Chondrocyte (in vitro differentiated cells): ENCODE data around the gene MEA1. TPM values are rescaled to one million over a fixed set of nuclear protein-coding genes. Genes with fewer than 3 reads are reported as not detected.

ENCODE experiments used
- DNase-seq: peaks from one replicate; pipeline ENCODE4 v3.0.0; 2021; ENCODE audit warnings: mixed read lengths, low spot score
- H3K27ac Mint-ChIP-seq: one replicate; pipeline ENCODE4 v1.8.0; 2021; ENCODE audit warnings: mild to moderate bottlenecking, moderate library complexity, mixed read lengths; ENCODE audit not compliant: unreplicated experiment
- H3K27me3 Mint-ChIP-seq: 2 replicates; pipeline ENCODE4 v1.8.0; 2021; ENCODE audit warnings: low read depth, mixed read lengths
- H3K36me3 Mint-ChIP-seq: 2 replicates; pipeline ENCODE4 v1.8.0; 2021; ENCODE audit warnings: low read depth, mixed read lengths
- H3K4me1 Mint-ChIP-seq: 2 replicates; pipeline ENCODE4 v1.8.0; 2021; ENCODE audit warnings: low read depth, mild to moderate bottlenecking, mixed read lengths
- H3K4me3 Mint-ChIP-seq: one replicate; pipeline ENCODE4 v1.8.0; 2021; ENCODE audit warnings: mild to moderate bottlenecking, moderate library complexity, mixed read lengths; ENCODE audit not compliant: unreplicated experiment
- H3K9me3 Mint-ChIP-seq: 2 replicates; pipeline ENCODE4 v1.8.0; 2021; ENCODE audit warnings: low read depth, mixed read lengths
- total RNA-seq: library from RNA; stranded (reverse); gene quantifications from 3 replicates; pipeline ENCODE4 v1.2.1, GENCODE V29; 2021
- TF ChIP-seq, protein P1 (sequence below): fragments of 200-600 bp; sonication (generic); IDR thresholded peaks from 2 replicates; pipeline ENCODE4 v1.5.0; 2021; ENCODE audit warnings: antibody characterized with exemption, mild to moderate bottlenecking, moderate library complexity

Gene MEA1
- total RNA-seq, 1 donor from 2014 or later = 71.1 TPM

DNA sequence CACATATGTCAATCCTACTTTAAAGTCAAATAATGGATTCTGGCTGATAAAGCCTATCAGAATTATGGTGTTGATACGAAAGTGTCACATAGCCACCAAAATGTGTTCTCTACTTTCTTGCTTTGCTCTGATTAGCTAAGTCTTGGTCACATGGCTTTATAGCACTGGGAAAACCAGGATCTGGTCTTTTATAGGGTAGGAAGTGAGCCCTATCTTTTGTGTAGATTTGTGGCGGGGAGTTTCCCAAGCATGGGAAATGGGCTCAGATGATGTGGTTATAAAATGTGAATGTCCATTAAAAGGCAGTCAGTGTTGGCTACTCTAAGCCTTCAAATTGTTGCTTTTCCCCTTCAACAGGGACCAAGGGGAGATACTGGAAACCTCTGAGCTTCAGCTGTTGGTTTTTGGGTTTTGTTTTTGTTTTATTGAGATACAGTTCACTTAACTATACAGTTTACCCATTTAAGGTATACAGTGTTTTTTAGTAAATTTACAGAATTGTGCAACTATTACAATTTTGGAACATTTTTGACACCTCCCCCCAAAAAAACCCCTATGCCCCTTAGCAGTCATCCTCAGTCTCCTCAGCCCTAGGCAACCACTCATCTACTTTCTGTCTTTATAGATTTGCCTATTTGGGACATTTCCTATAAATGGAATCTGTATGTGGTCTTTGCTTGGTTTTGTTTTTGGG, 19.9 kb upstream of the MEA1 start:
- Mint-ChIP-seq H3K27me3 (no peaks in the 10 kb centered on the region), H3K4me3 (no peak overlapping the region), H3K4me1 (peaks cover 3% of the 10 kb centered on the region), H3K9me3 (no peaks in the 10 kb centered on the region), H3K27ac (no peak overlapping the region), H3K36me3 (peaks cover 33% of the 10 kb centered on the region)
- TF ChIP-seq, protein P1, sequence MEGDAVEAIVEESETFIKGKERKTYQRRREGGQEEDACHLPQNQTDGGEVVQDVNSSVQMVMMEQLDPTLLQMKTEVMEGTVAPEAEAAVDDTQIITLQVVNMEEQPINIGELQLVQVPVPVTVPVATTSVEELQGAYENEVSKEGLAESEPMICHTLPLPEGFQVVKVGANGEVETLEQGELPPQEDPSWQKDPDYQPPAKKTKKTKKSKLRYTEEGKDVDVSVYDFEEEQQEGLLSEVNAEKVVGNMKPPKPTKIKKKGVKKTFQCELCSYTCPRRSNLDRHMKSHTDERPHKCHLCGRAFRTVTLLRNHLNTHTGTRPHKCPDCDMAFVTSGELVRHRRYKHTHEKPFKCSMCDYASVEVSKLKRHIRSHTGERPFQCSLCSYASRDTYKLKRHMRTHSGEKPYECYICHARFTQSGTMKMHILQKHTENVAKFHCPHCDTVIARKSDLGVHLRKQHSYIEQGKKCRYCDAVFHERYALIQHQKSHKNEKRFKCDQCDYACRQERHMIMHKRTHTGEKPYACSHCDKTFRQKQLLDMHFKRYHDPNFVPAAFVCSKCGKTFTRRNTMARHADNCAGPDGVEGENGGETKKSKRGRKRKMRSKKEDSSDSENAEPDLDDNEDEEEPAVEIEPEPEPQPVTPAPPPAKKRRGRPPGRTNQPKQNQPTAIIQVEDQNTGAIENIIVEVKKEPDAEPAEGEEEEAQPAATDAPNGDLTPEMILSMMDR = no peak
- no peak for DNase-seq

DNA sequence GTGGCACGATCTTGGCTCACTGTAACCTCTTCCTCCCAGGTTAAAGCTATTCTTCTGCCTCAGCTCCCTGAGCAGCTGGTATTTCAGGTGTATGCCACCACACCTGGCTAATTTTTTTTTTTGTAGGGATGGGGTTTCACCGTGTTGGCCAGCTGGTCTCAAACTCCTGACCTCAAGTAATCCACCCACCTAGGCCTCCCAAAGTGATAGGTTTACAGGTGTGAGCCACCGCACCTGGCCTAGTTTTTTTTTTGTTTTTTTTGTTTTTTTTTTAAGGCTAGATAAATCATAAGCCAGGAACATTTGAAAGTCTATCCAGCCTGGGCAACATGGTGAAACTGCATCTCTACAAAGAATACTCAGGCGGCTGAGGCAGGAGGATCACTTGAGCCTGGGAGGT, 18.6 kb upstream of the MEA1 start:
- DNase-seq = no peak
- Mint-ChIP-seq H3K9me3 (no peaks in the 10 kb centered on the region), H3K27ac (peak overlapping the region; percentile 32), H3K4me3 (no peak overlapping the region), H3K27me3 (no peaks in the 10 kb centered on the region), H3K36me3 (peaks cover 29% of the 10 kb centered on the region), H3K4me1 (peaks cover 3% of the 10 kb centered on the region)
- TF ChIP-seq, protein P1 = no peak

DNA sequence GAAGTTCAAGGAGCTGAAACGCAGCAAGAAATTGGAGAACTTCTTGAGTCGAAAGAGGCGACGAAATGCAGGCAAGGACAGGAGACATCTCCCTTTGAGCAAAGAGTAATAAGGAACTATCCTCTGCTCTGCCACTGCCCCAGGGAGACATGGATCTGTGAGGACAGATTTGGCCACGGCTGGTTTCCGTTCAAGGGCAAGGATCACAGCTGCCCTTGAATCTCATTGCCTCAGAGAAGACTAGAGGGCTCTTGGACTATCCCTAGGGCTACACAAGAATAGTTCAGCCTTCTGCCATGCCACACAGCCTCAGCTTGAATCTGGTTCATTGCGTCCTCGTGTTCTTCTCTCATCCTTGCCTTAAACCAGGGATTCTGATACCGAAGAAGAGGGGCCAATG, 15.4 kb upstream of the MEA1 start:
- H3K4me1 Mint-ChIP-seq = peaks cover 5% of the 10 kb centered on the region
- no peak overlapping the region for H3K4me3 Mint-ChIP-seq
- no peaks in the 10 kb centered on the region for H3K9me3 Mint-ChIP-seq
- H3K27ac Mint-ChIP-seq = no peak overlapping the region
- TF ChIP-seq, protein P1 = no peak
- peaks cover 31% of the 10 kb centered on the region for H3K36me3 Mint-ChIP-seq
- DNase-seq = no peak
- H3K27me3 Mint-ChIP-seq = no peaks in the 10 kb centered on the region

DNA sequence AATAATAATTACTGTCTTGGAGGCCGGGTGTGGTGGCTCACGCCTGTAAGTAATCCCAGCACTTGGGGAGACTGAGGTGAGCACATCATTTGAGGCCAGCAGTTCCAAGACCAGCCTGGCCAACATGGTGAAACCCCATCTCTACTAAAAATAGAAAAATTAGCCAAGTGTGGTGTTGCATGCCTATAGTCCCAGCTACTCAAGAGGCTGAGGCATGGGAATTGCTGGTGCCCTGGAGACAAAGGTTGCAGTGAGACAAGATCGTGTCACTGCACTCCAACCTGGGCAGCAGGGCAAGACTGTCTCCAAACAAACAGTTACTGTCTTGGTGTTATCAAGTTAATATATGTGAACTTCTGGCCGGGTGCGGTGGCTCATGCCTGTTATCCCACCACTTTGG, 12.6 kb upstream of the MEA1 start:
- Mint-ChIP-seq H3K9me3 (no peaks in the 10 kb centered on the region), H3K36me3 (peaks cover 26% of the 10 kb centered on the region), H3K27me3 (no peaks in the 10 kb centered on the region), H3K4me3 (no peak overlapping the region), H3K27ac (no peak overlapping the region), H3K4me1 (peaks cover 11% of the 10 kb centered on the region)
- DNase-seq = no peak
- TF ChIP-seq, protein P1 = no peak

DNA sequence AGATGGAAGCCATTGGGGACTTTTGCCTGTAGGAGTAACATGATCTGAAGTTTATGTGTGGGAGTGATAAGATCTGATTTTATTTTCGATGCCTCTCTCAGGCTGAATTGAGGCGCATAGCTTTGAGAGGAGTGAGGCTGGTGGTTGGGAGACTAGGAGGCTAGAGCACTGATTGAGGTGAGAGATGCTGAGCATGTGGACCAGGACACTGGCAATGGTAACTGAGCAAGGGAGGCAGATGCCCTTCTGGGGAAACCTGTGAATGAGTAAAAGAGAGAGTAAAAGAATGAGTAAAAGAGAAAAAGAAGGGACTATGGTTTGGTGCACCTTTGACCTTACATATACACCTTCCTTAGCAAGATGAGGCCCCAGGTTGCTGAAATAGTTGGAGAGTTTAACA, 10.7 kb upstream of the MEA1 start:
- H3K4me1 Mint-ChIP-seq = peaks cover 21% of the 10 kb centered on the region
- peaks cover 20% of the 10 kb centered on the region for H3K36me3 Mint-ChIP-seq
- H3K27me3 Mint-ChIP-seq = no peaks in the 10 kb centered on the region
- H3K4me3 Mint-ChIP-seq = peak overlapping the region; percentile 1
- no peaks in the 10 kb centered on the region for H3K9me3 Mint-ChIP-seq
- no peak overlapping the region for H3K27ac Mint-ChIP-seq
- DNase-seq = no peak
- TF ChIP-seq, protein P1 = no peak
